HL-60/S4 treated with phorbol 12-myristate 13-acetate at 8.2 ng/mL for 4 days and 3 days (cell line): ENCODE measurements around the gene CCNG2.
"Not testable (repeated sequence)": the region's sequence is repeated elsewhere in the genome, so short reads cannot be mapped to it uniquely, and the experiment has no call there.

Experiments
- in situ Hi-C: fragments of 300-500 bp; cut with MboI; formaldehyde crosslinking; loops from 2 replicates; pipeline ENCODE4 v1.15.0; 2022; ENCODE audit warnings: low sequenced_read_pairs

CCNG2 gene, protein sequence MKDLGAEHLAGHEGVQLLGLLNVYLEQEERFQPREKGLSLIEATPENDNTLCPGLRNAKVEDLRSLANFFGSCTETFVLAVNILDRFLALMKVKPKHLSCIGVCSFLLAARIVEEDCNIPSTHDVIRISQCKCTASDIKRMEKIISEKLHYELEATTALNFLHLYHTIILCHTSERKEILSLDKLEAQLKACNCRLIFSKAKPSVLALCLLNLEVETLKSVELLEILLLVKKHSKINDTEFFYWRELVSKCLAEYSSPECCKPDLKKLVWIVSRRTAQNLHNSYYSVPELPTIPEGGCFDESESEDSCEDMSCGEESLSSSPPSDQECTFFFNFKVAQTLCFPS

GRCh38 chr4:77156912-77157858 is at the start of gene CCNG2:
TSS of gene CCNG2 (plus strand) at chr4:77157207. CDS start at chr4:77158533, 1,326 bp downstream.
- in situ Hi-C loops: no loop called here

DNA sequence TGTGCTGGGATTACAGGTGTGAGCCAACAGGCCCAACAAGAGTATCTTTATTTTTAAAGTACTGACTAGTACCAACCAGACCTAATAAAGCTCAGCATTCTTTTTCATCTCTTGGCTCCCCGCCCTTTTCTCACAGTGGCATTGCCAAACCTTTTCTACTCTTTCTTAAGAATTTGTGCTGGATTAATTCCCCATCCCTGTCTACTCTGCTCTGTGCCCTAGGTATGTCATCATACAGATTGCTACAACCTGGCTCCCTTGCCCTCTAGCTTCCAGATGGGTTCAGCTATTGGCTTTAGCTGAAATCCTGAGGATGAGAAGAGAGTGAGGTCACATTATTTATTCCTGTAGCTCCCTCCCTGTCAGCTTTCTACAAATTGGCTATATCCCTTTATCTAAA is 46.3 kb upstream of the CCNG2 start:
- in situ Hi-C loops: no loop called here

DNA sequence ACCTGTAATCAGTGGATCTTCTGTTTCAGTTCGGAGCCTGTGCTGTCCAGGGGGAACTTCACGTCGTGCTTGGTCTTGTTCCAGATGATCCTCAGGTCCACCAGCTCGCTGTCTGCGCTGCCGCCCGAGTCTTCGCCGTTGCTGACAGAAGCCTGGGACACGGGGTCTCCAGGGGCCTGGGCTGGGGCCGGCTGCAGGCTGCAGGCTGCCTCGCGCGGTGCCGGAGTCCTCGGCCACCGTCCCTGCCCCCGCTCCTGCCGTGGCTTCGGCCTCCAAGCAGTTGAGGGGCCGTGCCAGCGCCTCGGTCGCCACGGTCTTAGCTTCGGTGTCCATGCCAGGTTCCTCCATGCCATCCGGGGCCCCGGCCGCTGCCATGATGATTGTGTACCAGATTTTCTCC is 43.9 kb upstream of the CCNG2 start:
- in situ Hi-C loops: no loop called here

- in situ Hi-C loops: no loop called here
These were observed 39.3 kb upstream of the CCNG2 start for GRCh38 chr4:77117721-77118120.

DNA sequence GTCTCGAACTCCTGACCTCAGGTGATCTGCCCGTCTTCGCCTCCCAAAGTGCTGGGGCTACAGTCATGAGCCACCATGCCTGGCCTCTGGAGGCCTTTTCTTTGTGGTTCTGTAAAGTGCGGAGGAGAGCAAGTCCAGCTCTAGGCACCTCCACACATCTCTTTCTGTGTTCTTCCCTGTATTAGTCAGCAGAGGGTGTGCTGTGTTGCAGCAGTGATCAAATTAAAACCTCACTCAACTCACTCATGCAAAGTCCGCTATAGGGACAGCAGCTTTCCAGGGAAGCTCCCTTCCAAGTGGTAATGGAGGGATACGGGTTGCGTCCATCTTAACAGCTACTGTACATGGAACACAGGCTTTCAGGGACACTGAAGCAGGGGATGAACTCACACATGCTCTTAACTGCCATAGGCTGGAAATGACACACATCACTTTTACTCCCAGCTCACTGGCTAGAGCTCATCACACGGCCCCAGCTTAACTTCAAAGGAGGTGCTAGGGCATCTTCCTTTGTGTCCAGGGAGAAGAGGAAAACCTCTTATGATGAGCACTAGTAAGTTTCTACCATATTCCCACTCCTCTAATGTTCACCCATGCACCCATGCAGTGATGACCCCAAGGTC is 36.0 kb upstream of the CCNG2 start:
- in situ Hi-C loops: no loop called here

DNA sequence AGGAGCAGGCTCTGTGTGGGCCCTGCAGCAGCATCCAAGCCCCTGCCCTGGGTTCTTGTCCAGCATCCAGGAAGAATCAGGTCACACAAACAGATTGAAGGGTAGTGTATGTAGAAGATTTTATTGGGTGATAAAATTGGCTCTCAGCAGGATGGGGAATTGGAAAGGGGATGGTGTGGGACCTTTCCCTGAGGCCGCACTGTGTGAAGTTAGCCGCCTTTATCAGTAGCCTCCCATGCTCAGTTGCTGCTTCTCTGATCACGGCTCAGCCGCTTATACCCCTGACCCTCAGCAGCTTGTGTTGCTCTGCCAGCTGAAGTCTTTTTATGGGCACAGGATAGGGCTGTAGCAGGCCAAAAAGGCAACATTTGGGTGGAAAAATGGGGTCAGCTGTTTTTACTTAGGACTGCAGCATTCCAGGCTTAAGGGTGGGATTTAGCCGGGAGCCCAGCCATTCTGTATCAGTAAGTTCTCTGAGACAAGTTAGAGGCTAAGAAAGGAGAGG is 35.2 kb upstream of the CCNG2 start:
- in situ Hi-C loops: no loop called here

DNA sequence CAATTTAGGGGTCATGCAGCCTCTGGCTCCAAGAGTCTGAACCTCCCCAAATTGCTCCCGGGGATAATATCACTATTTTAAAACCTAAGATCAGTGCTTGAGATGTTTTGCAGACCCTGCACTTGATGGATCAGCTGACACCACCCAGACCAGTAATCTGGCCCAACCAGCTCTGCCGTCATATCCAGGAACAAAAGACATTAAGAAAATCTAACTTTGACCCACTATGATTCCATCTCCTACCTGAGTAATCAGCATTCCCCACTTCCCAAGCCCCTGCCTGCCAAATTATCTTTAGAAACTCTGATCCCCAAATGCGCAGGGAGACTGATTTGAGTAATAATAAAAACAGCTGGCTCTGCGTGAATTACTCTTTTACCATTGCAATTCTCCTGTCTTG is 34.4 kb upstream of the CCNG2 start:
- in situ Hi-C loops: no loop called here

GRCh38 chr4:77123411-77123810 is 33.6 kb upstream of the CCNG2 start:
- in situ Hi-C loops: no loop called here

- in situ Hi-C loops: no loop called here
These were observed 32.4 kb upstream of the CCNG2 start for GRCh38 chr4:77124576-77124975.

DNA sequence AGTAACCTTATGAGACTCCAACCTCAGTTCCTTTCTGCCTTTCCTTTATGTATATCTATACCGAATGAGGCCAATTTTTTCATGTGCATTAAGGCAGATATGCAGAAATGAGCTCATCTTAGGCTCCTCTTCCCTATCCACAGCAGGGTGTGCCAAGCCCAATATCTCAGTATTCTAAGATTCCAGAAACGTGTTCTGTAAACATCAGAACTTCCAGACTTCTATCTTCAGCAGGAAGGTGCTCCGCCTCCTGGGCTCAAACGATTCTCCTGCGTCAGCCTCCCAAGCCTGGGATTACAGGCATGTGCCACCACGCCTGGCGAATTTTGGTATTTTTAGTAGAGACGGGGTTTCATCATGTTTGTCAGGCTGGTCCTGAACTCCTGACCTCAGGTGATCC is 31.0 kb upstream of the CCNG2 start:
- in situ Hi-C loops: no loop called here

DNA sequence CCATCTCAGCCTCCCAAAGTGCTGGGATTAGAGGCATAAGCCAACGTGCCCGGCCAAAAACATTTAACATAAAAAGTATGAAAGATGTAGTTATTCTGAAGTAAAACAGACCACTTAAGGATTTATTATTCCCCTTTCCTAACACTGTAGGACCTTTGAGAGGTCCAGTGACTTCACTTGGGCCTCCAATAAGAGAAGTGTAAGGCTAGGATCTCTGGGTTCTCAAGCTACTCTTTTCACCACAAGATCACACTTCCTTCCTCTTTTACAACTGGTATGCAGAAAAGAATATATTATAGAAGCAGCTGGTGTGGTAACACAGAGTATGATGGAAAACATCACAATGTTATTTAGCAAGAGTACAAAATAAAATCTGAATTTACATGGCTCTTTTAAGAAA is 30.2 kb upstream of the CCNG2 start:
- in situ Hi-C loops: no loop called here

- in situ Hi-C loops: no loop called here
These were observed 29.8 kb upstream of the CCNG2 start for GRCh38 chr4:77127215-77127614.

DNA sequence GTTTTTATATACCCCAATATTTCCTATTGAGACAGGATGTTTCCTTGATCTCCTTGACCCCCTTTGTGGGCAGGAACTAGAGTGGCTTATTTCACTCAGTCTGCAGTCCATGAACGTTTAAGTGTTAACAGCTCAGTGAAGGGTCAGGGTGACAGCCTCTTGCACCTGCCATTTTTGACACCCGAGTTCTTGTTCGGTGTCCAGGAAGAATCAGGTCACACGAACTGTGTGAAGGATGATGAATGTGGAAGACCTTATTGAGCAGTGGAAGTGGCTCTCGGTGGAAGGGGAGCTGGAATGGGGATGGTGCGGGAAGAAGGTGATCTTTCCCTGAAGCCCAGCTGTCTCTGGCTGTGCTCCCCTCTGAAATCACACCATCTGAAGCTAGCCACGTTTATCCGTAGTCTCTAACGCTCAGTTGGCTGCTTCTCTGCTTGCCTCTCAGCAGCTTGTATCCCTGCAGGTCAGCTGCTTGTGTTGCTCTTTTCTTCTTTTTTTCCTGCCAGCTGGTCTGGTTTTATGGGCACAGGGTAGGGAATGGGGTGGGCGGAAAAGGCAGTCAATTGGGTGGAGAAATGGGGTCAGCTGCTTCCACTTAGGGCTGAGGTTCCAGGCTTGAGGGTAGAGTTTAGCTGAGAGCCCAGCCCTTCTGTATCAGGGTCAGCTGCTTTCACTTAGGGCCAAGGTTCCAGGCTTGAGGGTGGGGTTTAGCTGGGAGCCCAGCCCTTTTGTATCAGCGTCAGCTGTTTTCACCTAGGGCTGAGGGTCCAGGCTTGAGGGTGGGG is 29.0 kb upstream of the CCNG2 start:
- in situ Hi-C loops: no loop called here

DNA sequence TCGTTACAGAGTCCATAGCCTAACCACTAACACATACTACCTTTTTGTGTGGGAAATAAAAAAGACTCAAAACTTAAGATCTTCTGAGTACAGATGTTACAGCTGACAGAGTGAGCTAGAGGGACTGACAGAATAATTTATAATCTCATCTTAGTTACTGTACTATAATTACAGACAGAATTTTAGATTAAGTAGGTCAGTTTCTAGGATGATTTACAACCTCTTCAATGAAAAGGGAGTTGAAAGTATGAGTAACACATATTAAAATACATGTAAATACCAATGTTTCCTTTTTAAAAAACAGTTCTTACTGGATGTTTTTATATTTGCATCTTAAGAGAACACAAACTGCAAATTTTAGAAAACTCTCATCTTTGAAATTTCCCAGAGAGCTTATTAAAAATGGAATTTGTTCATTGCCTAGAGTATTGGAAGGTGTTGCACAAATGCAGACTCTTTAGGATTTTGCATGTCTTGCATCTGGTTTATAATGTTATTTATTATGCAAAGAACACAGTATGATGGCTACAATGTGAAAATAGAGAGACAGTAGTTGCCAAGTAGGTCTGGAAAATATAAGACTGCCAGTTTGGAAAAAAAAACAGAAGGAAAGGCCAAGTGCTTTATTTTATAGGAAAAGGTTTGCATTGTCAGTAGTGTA is 24.2 kb upstream of the CCNG2 start:
- in situ Hi-C loops: no loop called here

- in situ Hi-C loops: not testable (repeated sequence)
These were observed 19.6 kb upstream of the CCNG2 start for GRCh38 chr4:77137448-77137847.

DNA sequence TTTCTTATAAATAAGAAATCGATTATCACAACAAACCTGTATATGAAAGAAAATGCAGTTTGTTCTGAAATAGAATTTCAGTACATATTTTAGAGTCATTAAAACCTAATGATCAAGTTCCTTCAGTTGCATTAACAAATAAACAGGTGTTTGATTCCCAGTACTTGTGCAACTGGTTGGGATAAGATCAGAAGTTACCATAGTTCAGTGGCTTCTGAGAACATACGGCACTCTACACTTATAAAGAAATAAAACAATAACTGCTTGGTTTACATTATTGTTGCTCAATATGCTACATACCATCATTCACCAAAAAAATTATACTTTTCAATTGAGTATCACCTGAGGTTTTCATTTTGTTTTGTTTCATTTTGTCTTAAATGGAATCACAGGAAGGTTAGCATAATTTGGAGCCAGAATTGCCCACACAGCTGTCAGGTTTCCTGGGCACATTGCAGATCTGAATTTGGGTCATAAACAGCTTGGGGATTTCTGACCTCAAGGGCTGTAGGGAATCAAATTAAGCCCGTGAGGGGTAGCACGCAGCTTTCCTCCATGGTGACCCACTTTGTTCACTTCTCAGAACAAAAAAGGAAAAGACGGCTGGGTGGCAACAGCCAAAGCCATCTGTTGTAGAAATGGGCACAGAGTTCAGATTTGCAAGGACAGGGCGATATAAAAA is 14.9 kb upstream of the CCNG2 start:
- in situ Hi-C loops: no loop called here

DNA sequence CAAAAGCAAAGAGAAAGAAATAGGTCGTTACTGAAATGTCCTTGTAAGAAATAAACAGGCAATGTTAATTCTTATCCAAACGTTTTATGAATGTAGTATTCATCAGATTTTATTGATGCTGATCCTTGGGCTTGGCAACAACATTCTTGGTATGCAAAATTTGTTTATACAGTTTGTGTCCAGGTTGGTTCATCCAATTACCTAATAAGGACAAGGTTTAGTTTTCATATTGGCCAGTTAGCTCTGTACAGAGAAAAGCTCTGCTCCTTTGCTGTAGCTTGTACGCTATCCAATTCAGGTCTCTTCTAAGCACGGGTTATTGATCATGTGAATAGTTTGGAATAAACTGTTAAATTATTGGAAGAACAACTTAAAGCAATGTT is 14.4 kb upstream of the CCNG2 start:
- in situ Hi-C loops: no loop called here

DNA sequence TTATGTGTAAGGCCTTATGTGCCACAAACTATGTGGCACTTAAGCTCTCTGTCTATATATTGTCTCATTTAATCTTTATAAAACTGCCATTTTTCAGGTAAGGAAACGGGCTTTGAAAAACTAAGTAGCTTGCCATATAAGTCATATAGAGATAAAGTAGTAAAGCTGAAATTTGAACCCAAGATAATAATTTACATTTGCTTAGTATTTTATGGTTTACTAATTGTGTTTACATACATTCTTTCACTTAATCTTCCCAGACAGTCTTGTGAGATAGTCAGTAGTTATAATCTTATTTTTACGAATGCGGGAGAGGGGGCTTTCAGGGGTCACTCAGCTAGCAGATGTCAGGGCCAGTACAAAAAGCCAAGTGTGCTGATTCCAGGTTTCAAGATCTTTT is 13.9 kb upstream of the CCNG2 start:
- in situ Hi-C loops: no loop called here

GRCh38 chr4:77145842-77146185 is 11.2 kb upstream of the CCNG2 start:
- in situ Hi-C loops: no loop called here
